GM19372 (cell line): Measurements from ENCODE around the gene FBXO34.
"Not testable (repeated sequence)": the region's sequence is repeated elsewhere in the genome, so short reads cannot be mapped to it uniquely, and the experiment has no call there.

Experiments
- ATAC-seq: cut with Tn5 transposase; IDR thresholded peaks from one replicate; pipeline ENCODE4 v1.9.1; 2021; ENCODE audit warnings: mild to moderate bottlenecking, low read depth, moderate library complexity; ENCODE audit not compliant: unreplicated experiment

Gene FBXO34

GRCh38 chr14:55306938-55307589 is 35.8 kb downstream of the FBXO34 start:
- no peak for ATAC-seq

GRCh38 chr14:55309154-55309553 is 37.9 kb downstream of the FBXO34 start:
- ATAC-seq: no peak

DNA sequence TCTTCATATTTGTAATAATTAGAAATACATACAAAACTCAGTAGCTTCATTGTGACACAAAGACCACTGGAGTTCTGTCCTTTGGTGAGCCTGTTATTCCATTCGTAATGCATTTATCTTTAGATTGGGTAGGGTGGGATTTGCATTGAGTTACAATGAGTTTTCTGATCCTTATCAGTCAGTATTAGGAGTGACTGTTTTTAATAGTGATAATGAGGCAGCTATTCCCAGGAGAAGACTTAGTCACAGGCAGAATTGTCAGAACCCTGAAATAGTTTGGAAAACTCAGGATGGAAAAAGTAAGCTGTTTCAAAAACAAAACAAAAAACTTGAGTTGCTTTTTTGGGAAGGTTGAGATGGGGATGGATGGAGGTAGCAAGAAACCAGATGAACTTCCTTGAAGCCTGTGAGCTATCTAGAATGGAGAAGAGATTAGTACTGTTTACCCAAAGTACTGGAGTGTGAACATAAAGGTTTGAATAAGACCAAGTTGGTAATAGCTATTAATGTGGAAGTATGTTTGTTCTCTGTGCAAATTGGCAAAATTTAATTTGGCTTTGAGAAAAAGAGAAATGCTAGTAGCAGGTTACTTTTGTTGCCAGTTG is 38.6 kb downstream of the FBXO34 start:
- ATAC-seq: no peak

- not testable (repeated sequence) for ATAC-seq
Measured at GRCh38 chr14:55312379-55313030, 41.3 kb downstream of the FBXO34 start.

DNA sequence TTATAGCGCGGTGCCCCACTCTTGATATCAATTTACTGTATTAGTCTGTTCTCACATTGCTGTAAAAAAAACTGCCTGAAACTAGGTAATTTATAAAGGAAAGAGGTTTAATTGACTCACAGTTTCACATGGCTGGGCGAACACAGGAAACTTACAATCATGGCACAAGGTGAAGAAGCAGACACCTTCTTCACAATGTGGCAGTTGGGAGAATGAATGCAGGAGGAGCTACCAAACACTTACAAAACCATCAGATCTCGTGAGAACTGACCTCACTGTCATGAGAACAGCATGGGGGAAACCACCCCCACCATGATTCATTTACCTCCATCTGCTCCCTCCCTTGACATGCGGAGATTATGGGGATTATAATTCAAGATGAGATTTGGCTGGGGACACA is 42.3 kb downstream of the FBXO34 start:
- ATAC-seq: no peak

DNA sequence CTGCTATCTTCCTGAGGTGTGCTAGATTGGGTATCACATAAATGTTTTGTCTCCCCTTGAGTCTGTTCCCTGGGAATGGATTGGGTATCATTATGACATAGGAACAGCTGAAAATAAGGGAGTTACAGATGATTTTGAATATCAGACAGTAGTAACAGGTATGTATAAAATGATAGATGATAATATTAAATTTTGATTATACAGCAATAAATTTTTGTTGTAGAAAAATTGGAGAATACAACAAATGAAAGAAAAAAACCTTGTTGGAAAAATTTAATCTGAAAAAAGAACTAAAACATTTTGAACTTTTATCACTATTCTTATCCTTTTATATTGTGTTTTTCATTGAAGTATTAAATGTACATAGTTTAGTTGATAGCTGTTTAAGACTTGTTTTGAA is 43.2 kb downstream of the FBXO34 start:
- ATAC-seq: no peak

DNA sequence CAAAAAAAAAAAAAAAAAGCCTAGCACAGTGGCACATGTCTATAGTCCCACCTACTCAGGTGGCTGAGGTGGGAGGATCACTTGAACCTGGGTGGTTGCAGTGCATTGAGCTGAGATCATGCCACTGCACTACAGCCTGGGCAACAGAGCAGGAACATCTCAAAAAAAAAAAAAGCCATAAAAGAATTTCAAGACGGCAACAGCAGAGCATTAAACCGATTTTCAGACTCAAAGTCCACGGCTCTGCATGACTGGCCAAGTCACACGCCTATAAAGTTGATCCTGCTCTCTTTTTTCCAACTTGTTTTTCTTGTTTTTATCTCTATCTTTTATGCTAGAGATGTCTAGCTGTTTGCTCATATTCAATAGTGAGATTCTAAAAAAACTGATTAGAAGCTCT is 45.3 kb downstream of the FBXO34 start:
- ATAC-seq: no peak

DNA sequence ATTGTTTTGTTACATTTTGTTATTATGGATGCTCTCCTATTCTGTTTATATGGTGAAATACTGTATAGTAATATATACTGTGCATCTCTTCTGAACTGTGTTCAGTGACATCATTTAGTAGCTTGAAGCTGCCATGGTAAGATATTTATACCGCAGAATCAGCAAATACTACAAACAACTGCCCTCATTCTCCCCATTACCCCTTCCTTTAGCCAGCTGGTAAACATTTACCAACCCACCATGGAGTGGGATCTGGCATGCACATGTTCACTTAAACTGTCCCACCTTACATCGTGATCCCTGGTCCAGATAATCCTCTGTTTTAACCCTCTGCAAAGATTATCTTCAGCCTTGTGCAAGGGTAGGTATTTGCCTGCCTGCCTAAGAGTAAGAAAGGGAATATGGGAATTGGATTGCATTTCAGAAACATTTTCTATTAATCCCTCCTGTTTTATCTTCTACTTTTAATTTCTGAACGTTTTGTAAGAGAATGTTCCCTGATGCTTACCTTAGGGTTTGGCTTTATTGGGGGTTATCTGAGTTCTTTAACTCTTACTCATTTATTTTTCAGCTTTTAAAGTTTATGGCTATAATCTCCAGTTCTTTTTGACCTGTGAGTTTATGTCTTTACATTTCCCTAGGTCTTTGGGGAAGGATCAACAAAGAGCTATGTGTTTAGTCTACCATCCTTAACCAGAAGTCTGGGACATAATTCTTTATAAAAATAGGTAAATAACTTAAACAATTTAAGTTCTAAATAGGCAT is 46.5 kb downstream of the FBXO34 start:
- no peak for ATAC-seq

- ATAC-seq: no peak
Measured at GRCh38 chr14:55318694-55319093, 47.5 kb downstream of the FBXO34 start.

DNA sequence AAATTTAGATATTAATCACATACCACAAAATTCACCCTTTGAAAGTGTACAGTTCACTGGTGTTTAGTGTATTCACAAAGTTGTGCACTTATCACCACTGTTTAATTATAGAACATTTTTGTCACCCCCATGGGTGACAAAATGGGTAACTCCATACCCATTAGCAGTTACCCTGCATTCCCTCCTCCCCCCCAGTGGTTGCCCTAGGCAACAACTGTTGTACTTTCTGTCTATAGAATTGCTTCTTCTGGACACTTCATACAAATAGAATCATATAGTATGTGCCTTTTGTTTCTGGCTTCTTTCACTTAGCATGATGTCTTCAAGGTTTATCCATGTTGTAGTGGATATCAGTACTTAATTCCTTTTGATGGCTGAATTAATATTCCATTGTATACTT is 52.7 kb downstream of the FBXO34 start:
- no peak for ATAC-seq

DNA sequence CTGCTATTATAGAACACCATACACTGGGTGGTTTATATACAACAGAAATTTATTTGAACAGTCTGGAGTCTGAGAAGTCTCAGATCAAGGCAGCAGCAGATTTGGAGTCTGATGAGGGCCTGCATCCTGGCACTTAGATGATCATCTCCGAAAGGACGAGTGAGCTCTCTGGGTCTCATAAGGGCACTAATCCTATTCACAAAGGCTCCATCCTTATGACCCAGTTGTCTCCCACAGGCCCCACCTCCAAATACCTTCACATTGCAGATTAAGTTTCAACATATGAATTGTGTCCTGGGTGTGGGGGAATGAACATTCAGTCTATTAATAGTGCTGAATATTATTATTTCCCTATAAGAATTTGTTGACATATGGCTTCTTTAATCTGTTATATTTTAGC is 53.6 kb downstream of the FBXO34 start:
- no peak for ATAC-seq

DNA sequence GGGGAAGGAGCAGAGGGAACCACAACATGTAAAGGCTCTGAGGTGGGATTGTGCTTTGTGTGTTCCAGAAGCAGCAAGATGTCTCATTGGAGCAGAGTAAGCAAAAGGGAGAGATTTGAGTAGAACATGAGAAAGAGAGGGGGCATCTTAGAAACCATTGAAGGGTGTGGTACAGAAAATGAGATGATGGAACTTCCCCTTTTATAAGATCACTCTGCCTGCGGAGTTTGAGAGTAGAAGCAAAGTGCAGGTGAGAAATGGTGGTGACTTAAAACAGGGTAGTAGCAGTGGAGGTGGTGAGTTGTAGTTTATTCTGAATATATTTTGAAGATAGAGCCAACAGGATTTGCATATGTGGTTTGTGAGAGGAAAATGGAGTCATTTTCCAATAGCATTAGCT is 56.0 kb downstream of the FBXO34 start:
- ATAC-seq: peak; percentile 88

DNA sequence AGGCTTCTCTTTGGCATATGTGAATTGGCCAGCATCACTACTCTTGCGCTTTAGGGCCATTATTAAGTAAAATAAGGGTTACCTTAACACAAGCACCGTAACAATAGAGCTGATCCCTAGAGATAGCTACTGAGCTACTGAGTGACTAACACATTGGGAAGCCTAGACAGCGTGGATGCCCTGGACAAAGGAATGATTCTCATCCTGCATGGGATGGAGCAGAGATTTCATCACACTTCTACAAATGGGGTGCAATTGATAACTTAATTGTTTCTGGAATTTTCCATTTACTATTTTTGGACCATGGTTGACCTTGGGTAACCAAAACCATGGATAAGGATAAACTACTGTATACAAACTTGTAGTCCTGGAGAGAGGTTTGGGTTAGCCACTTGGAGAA is 57.1 kb downstream of the FBXO34 start:
- ATAC-seq: no peak

DNA sequence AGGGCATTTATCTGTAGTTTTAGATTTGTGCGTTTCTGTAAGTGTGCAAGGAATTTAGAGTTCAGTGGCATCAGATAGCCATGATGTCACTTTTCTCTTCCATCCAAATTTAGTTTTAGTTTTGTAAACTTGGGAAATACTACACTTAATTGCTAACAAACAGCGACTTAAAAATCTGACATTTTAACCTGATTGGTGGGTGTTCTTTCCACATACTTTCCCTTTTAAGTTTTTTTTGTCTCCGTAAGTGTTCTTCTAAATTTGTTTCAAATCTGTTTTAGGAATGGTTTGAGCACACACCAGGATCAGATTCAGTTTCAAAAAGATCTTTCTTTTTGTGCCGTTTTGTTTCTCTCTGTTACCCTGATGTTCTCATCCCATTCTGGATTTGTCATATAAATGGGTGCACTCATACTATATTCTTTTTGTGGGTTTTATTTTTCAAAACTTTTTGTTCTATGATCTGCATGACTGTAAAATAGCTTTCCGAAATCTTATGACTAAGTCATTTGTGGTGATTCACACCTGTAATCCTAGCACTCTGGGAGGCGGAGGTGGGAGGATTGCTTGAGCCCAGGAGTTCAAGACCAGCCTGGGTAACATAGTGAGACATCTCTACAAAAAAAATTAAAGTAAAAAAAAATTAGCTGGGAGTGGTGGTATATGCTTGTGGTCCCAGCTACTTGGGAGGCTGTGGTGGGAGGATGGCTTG is 58.9 kb downstream of the FBXO34 start:
- no peak for ATAC-seq

DNA sequence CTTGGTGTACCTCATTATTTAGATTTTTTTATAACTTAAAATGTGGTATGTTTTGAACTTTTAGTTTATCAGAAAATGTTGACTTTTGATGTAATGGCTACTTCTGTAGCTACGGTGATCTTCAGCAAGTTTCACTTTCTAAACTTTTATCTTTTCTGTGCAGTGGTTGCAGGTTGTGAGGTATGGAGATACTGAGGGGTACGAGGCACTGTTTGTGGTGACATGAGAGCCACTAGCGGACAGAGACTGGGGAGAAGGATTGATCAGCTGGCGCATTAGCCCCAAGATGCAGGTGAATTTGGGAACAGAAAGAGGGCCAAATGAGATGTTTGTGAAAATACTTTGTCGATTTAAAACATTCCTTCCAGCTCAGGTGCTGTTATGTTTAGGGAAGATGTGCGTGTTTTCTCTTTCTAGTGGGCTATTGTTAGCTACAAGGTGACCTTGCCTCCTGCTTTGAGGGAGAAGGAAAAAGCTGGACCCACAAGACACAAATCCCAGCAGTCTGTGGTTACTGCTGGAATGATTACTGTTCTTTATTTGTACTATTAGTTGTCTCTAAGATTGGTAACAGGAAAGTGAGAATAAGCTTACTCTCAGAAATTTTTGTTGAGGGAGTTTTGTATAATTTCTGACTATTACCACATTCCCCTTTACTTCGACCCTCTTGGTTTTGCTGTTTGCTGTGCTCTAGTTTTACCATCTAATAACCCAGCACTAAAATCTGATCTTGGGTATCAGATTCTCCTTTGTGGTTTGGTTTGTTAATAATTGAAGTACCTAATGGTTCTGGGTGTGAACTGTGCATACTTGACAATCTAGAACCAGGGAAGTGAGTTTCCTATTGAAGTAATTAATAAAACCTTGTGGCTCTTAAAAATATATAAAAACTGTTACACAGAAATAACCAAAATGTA is 61.7 kb downstream of the FBXO34 start:
- no peak for ATAC-seq

DNA sequence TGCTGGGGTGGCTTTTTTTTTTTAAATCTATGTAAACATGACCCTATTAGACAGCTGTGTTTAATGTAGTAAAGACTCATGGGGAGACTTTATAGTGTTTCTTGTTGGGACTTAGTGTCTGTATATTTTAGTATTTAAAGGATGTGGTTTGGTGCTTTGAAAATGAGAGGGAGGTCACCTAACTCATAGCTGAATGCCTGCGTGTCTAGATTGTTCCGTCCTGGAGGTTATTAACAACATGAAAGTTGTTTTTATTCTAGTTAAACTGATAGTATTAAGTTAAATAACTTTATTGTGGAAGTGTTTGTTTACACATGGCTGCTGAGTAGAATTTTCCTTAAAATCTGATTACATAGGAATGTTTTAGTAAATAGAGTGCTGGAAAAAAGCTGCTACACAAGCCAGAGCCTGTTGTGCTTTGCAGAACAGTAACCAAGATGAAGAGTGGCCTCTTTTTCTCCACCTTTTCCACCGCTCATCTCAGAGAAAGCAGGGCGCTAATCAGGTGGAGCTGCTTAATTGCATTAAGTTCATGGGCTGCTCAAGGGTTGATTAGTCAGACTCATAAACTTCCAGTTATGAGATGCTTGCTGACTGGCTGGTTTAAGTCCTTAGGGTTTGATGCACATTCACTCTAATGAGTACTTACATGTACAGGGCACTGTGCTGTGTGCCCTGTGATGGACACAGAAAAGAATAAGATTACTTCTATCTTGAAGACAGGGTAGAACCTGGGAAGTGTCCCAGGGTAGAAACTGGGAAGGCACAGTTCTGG is 62.7 kb downstream of the FBXO34 start:
- peak; percentile 43 for ATAC-seq

GRCh38 chr14:55336162-55336561 is 64.9 kb downstream of the FBXO34 start:
- ATAC-seq: no peak

GRCh38 chr14:55336691-55337090 is 65.5 kb downstream of the FBXO34 start:
- no peak for ATAC-seq

DNA sequence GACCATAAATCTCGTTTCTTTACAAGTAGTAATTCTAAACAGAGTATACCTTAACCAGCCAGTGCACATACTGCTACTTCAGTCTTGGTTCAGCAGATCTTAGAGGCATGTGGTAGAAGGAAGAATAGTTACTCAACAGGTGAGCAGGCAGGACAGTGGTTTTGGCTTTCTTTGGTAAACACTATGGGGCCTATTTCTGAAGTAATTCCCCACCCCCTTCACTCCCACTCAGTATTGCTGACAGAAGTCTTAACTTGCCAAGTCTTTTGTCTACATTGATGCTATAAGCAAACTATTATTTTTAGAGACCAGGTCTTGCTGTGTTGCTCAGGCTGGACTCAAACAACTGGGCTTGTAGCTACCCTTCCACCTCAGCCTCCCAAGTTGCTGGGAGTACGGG is 68.5 kb downstream of the FBXO34 start:
- peak; percentile 73 for ATAC-seq
